ENCODE data around the gene GAL3ST2.
"Not testable (repeated sequence)": the region's sequence is repeated elsewhere in the genome, so short reads cannot be mapped to it uniquely, and the experiment has no call there.

GAL3ST2 gene

GRCh38 chr2:241746084-241746483 lies 30.5 kb upstream of the GAL3ST2 start:
- no peak for DNase-seq

- DNase-seq = no peak
These were observed 28.0 kb upstream of the GAL3ST2 start for GRCh38 chr2:241748468-241749256.

GRCh38 chr2:241750076-241750840 lies 26.4 kb upstream of the GAL3ST2 start:
- no peak for DNase-seq

- DNase-seq = no peak
These were observed 25.5 kb upstream of the GAL3ST2 start for GRCh38 chr2:241751152-241751551.

- DNase-seq = no peak
These were observed 24.8 kb upstream of the GAL3ST2 start for GRCh38 chr2:241751776-241752175.

GRCh38 chr2:241752253-241752652 lies 24.4 kb upstream of the GAL3ST2 start:
- no peak for DNase-seq

- no peak for DNase-seq
These were observed 23.8 kb upstream of the GAL3ST2 start for GRCh38 chr2:241752689-241753276.

GRCh38 chr2:241753493-241753892 lies 23.1 kb upstream of the GAL3ST2 start:
- no peak for DNase-seq

GRCh38 chr2:241754042-241754441 lies 22.6 kb upstream of the GAL3ST2 start:
- DNase-seq = no peak

- no peak for DNase-seq
These were observed 21.5 kb upstream of the GAL3ST2 start for GRCh38 chr2:241755166-241755565.

GRCh38 chr2:241755777-241756176 lies 20.8 kb upstream of the GAL3ST2 start:
- no peak for DNase-seq

GRCh38 chr2:241759067-241759807 lies 17.4 kb upstream of the GAL3ST2 start:
- DNase-seq = no peak

GRCh38 chr2:241759893-241760292 lies 16.7 kb upstream of the GAL3ST2 start:
- not testable (repeated sequence) for DNase-seq

GRCh38 chr2:241760301-241760771 lies 16.3 kb upstream of the GAL3ST2 start:
- DNase-seq = no peak

- DNase-seq = no peak
These were observed 14.2 kb upstream of the GAL3ST2 start for GRCh38 chr2:241762321-241762932.

GRCh38 chr2:241762933-241763369 lies 13.7 kb upstream of the GAL3ST2 start:
- no peak for DNase-seq

- no peak for DNase-seq
These were observed 12.9 kb upstream of the GAL3ST2 start for GRCh38 chr2:241763551-241764274.

GRCh38 chr2:241764275-241765241 lies 12.1 kb upstream of the GAL3ST2 start:
- DNase-seq = no peak

Data from hypothalamus (tissue), 51 donors.